Neural cell (in vitro differentiated cells): ENCODE results near the gene ADSS2.
"Not testable (repeated sequence)": the region's sequence is repeated elsewhere in the genome, so short reads cannot be mapped to it uniquely, and the experiment has no call there.

Experiments used
- CTCF ChIP-seq: fragments of 450-650 bp; IDR thresholded peaks from 2 replicates; pipeline ENCODE4 v1.5.1; 2014; ENCODE audit warnings: antibody characterized with exemption, mild to moderate bottlenecking, moderate library complexity; ENCODE audit not compliant: poor library complexity, severe bottlenecking
- POLR2AphosphoS5 ChIP-seq: IDR thresholded peaks from 2 replicates; pipeline ENCODE4 v1.6.1; 2012

GRCh38 chr1:244484971-244485370 is 33.3 kb upstream of the ADSS2 start:
- not testable (repeated sequence) for TF ChIP-seq CTCF, POLR2AphosphoS5
